Kidney glomerular epithelial cell (primary cell): ENCODE results near the gene PEPD.

ENCODE experiments used
- DNase-seq: peaks from one replicate; lab custom pipeline; 2025; lab: John Stamatoyannopoulos, UW

PEPD gene

GRCh38 chr19:33405553-33406461 is 115.8 kb downstream of the PEPD start:
- DNase-seq, result no peak

GRCh38 chr19:33405254-33405552 is 116.4 kb downstream of the PEPD start:
- DNase-seq, result no peak

- DNase-seq, result no peak
These were observed 116.9 kb downstream of the PEPD start for GRCh38 chr19:33404506-33405253.

GRCh38 chr19:33403973-33404304 is 117.7 kb downstream of the PEPD start:
- no peak for DNase-seq

- no peak for DNase-seq
These were observed 118.2 kb downstream of the PEPD start for GRCh38 chr19:33403221-33403972.

- no peak for DNase-seq
These were observed 119.0 kb downstream of the PEPD start for GRCh38 chr19:33402421-33403220.

- DNase-seq, result no peak
These were observed 119.7 kb downstream of the PEPD start for GRCh38 chr19:33401683-33402420.

GRCh38 chr19:33400856-33401682 is 120.5 kb downstream of the PEPD start:
- no peak for DNase-seq

- DNase-seq, result no peak
These were observed 121.6 kb downstream of the PEPD start for GRCh38 chr19:33399745-33400681.

GRCh38 chr19:33399081-33399744 is 122.4 kb downstream of the PEPD start:
- no peak for DNase-seq

- no peak for DNase-seq
These were observed 123.1 kb downstream of the PEPD start for GRCh38 chr19:33398361-33399060.

- no peak for DNase-seq
These were observed 123.8 kb downstream of the PEPD start for GRCh38 chr19:33397536-33398360.

- no peak for DNase-seq
These were observed 124.7 kb downstream of the PEPD start for GRCh38 chr19:33396701-33397535.

GRCh38 chr19:33395561-33396550 is 125.7 kb downstream of the PEPD start:
- DNase-seq, result peak; percentile 8
